IPS-20b (cell line): ENCODE data around the gene SLC2A4RG.

Source experiments
- H3K27ac ChIP-seq: one replicate; pipeline ENCODE4 v1.5.1; 2013; ENCODE audit warnings: low read length
- H3K27me3 ChIP-seq: 2 replicates; pipeline ENCODE4 v1.6.1; 2013; ENCODE audit warnings: mild to moderate bottlenecking, low read length, inconsistent platforms; ENCODE audit not compliant: insufficient read depth
- H3K36me3 ChIP-seq: 2 replicates; pipeline ENCODE4 v1.6.1; 2013; ENCODE audit warnings: low read depth, mild to moderate bottlenecking, inconsistent platforms, low read length, moderate library complexity; ENCODE audit not compliant: insufficient read depth
- H3K4me1 ChIP-seq: 2 replicates; pipeline ENCODE4 v1.6.1; 2013; ENCODE audit warnings: mild to moderate bottlenecking, control low read depth, inconsistent platforms, low read length, moderate library complexity; ENCODE audit not compliant: insufficient read depth
- H3K4me3 ChIP-seq: 2 replicates; pipeline ENCODE4 v1.5.1; 2013; ENCODE audit warnings: mild to moderate bottlenecking, low read length, inconsistent platforms
- H3K9ac ChIP-seq: 2 replicates; pipeline ENCODE4 v1.6.1; 2013; ENCODE audit warnings: low read depth, mild to moderate bottlenecking, inconsistent platforms, low read length, moderate library complexity
- H3K9me3 ChIP-seq: 2 replicates; pipeline ENCODE4 v1.6.1; 2013; ENCODE audit warnings: mild to moderate bottlenecking, low read depth, low read length, inconsistent platforms; ENCODE audit not compliant: insufficient read depth

The SLC2A4RG gene

GRCh38 chr20:63739130-63740069 lies at the start of gene SLC2A4RG:
Gene SLC2A4RG, plus strand, starts transcription at chr20:63739776. Its CDS starts 137 bp downstream, at chr20:63739913.
- H3K4me3 ChIP-seq, result peak within 1 kb of the TSS; percentile 76
- H3K9me3 ChIP-seq, result no peaks in the 10 kb centered on the region
- no peaks in the 10 kb centered on the region; the same call in 1 of the 2 replicates for H3K27me3 ChIP-seq
- H3K27ac ChIP-seq, result no peak within 1 kb of the TSS
- peak within 1 kb of the TSS; percentile 76; the same call in 1 of the 2 replicates for H3K9ac ChIP-seq
- peaks cover 26% of the 10 kb centered on the region for H3K36me3 ChIP-seq
- no peaks in the 10 kb centered on the region for H3K4me1 ChIP-seq

GRCh38 chr20:63690003-63690897 lies 49.3 kb upstream of the SLC2A4RG start:
- no peaks in the 10 kb centered on the region for H3K36me3 ChIP-seq
- H3K4me1 ChIP-seq, result no peaks in the 10 kb centered on the region

GRCh38 chr20:63690898-63691710 lies 48.5 kb upstream of the SLC2A4RG start:
- H3K36me3 ChIP-seq, result no peaks in the 10 kb centered on the region
- no peak overlapping the region for H3K27ac ChIP-seq
- no peak overlapping the region for H3K9ac ChIP-seq
- H3K9me3 ChIP-seq, result no peaks in the 10 kb centered on the region
- no peaks in the 10 kb centered on the region for H3K27me3 ChIP-seq
- no peak overlapping the region for H3K4me3 ChIP-seq
- H3K4me1 ChIP-seq, result no peaks in the 10 kb centered on the region

More at GRCh38 chr20:63690003-63690897, 49.3 kb upstream of the SLC2A4RG start:
- no peak overlapping the region for H3K4me3 ChIP-seq
- no peak overlapping the region for H3K9ac ChIP-seq
- no peaks in the 10 kb centered on the region for H3K27me3 ChIP-seq
- no peak overlapping the region for H3K27ac ChIP-seq
- no peaks in the 10 kb centered on the region for H3K9me3 ChIP-seq

GRCh38 chr20:63691711-63692435 lies 47.7 kb upstream of the SLC2A4RG start:
- Histone ChIP-seq H3K36me3 (no peaks in the 10 kb centered on the region), H3K9me3 (no peaks in the 10 kb centered on the region), H3K4me3 (no peak overlapping the region), H3K4me1 (no peaks in the 10 kb centered on the region), H3K9ac (no peak overlapping the region), H3K27me3 (no peaks in the 10 kb centered on the region), H3K27ac (no peak overlapping the region)

- no peak overlapping the region for H3K9ac ChIP-seq
- no peak overlapping the region for H3K27ac ChIP-seq
- H3K36me3 ChIP-seq, result no peaks in the 10 kb centered on the region
- no peaks in the 10 kb centered on the region for H3K27me3 ChIP-seq
- H3K9me3 ChIP-seq, result no peaks in the 10 kb centered on the region
- H3K4me1 ChIP-seq, result no peaks in the 10 kb centered on the region
- no peak overlapping the region for H3K4me3 ChIP-seq
Observed at GRCh38 chr20:63692436-63693082, 47.0 kb upstream of the SLC2A4RG start.

- H3K27ac ChIP-seq, result no peak overlapping the region
- no peaks in the 10 kb centered on the region for H3K4me1 ChIP-seq
- no peak overlapping the region for H3K9ac ChIP-seq
- H3K4me3 ChIP-seq, result no peak overlapping the region
- no peaks in the 10 kb centered on the region for H3K9me3 ChIP-seq
- H3K36me3 ChIP-seq, result no peaks in the 10 kb centered on the region
- no peaks in the 10 kb centered on the region for H3K27me3 ChIP-seq
Observed at GRCh38 chr20:63693083-63693732, 46.4 kb upstream of the SLC2A4RG start.

- Histone ChIP-seq H3K4me3 (no peak overlapping the region), H3K27me3 (no peaks in the 10 kb centered on the region), H3K9me3 (no peaks in the 10 kb centered on the region), H3K4me1 (no peaks in the 10 kb centered on the region), H3K9ac (no peak overlapping the region), H3K36me3 (no peaks in the 10 kb centered on the region), H3K27ac (no peak overlapping the region)
Observed at GRCh38 chr20:63693733-63694583, 45.6 kb upstream of the SLC2A4RG start.

GRCh38 chr20:63694584-63695423 lies 44.8 kb upstream of the SLC2A4RG start:
- H3K36me3 ChIP-seq, result no peaks in the 10 kb centered on the region
- no peaks in the 10 kb centered on the region for H3K4me1 ChIP-seq

More at GRCh38 chr20:63694584-63695423, 44.8 kb upstream of the SLC2A4RG start:
- no peaks in the 10 kb centered on the region for H3K27me3 ChIP-seq
- H3K27ac ChIP-seq, result no peak overlapping the region
- H3K9me3 ChIP-seq, result no peaks in the 10 kb centered on the region
- H3K9ac ChIP-seq, result no peak overlapping the region
- no peak overlapping the region for H3K4me3 ChIP-seq
